ENCODE data around the gene COA1.

COA1 gene

GRCh38 chr7:43756368-43757072 is 27.2 kb upstream of the COA1 start:
- Histone ChIP-seq H3K9me3 (ENCODE audit: control insufficient read depth, insufficient read depth, low read length) (no peaks in the 10 kb centered on the region), H3K27me3 (ENCODE audit: control insufficient read depth, insufficient read depth, low read length) (peaks cover 27% of the 10 kb centered on the region), H3K9ac (ENCODE audit: low read depth, low read length) (no peak overlapping the region), H3K4me1 (ENCODE audit: control insufficient read depth, insufficient read depth, low read length) (no peaks in the 10 kb centered on the region), H3K36me3 (ENCODE audit: control insufficient read depth, insufficient read depth, low read length) (no peaks in the 10 kb centered on the region), H3K4me3 (ENCODE audit: low read depth, low read length) (no peak overlapping the region)

- Histone ChIP-seq H3K27me3 (ENCODE audit: control insufficient read depth, insufficient read depth, low read length) (peaks cover 26% of the 10 kb centered on the region), H3K4me1 (ENCODE audit: control insufficient read depth, insufficient read depth, low read length) (peaks cover 5% of the 10 kb centered on the region), H3K4me3 (ENCODE audit: low read depth, low read length) (no peak overlapping the region), H3K36me3 (ENCODE audit: control insufficient read depth, insufficient read depth, low read length) (no peaks in the 10 kb centered on the region), H3K9me3 (ENCODE audit: control insufficient read depth, insufficient read depth, low read length) (no peaks in the 10 kb centered on the region), H3K9ac (ENCODE audit: low read depth, low read length) (no peak overlapping the region)
Measured at GRCh38 chr7:43754596-43754995, 25.3 kb upstream of the COA1 start.

- Histone ChIP-seq H3K36me3 (ENCODE audit: control insufficient read depth, insufficient read depth, low read length) (no peaks in the 10 kb centered on the region), H3K27me3 (ENCODE audit: control insufficient read depth, insufficient read depth, low read length) (peaks cover 19% of the 10 kb centered on the region), H3K4me1 (ENCODE audit: control insufficient read depth, insufficient read depth, low read length) (peaks cover 5% of the 10 kb centered on the region), H3K9me3 (ENCODE audit: control insufficient read depth, insufficient read depth, low read length) (no peaks in the 10 kb centered on the region), H3K4me3 (ENCODE audit: low read depth, low read length) (no peak overlapping the region), H3K9ac (ENCODE audit: low read depth, low read length) (no peak overlapping the region)
Measured at GRCh38 chr7:43753843-43754242, 24.5 kb upstream of the COA1 start.

- Histone ChIP-seq H3K4me1 (ENCODE audit: control insufficient read depth, insufficient read depth, low read length) (peaks cover 5% of the 10 kb centered on the region), H3K27me3 (ENCODE audit: control insufficient read depth, insufficient read depth, low read length) (peaks cover 19% of the 10 kb centered on the region), H3K36me3 (ENCODE audit: control insufficient read depth, insufficient read depth, low read length) (no peaks in the 10 kb centered on the region), H3K9me3 (ENCODE audit: control insufficient read depth, insufficient read depth, low read length) (no peaks in the 10 kb centered on the region), H3K4me3 (ENCODE audit: low read depth, low read length) (no peak overlapping the region), H3K9ac (ENCODE audit: low read depth, low read length) (no peak overlapping the region)
Measured at GRCh38 chr7:43753271-43753810, 24.0 kb upstream of the COA1 start.

- Histone ChIP-seq H3K36me3 (ENCODE audit: control insufficient read depth, insufficient read depth, low read length) (no peaks in the 10 kb centered on the region), H3K9ac (ENCODE audit: low read depth, low read length) (no peak overlapping the region), H3K4me3 (ENCODE audit: low read depth, low read length) (no peak overlapping the region), H3K4me1 (ENCODE audit: control insufficient read depth, insufficient read depth, low read length) (peaks cover 5% of the 10 kb centered on the region), H3K27me3 (ENCODE audit: control insufficient read depth, insufficient read depth, low read length) (peaks cover 12% of the 10 kb centered on the region), H3K9me3 (ENCODE audit: control insufficient read depth, insufficient read depth, low read length) (no peaks in the 10 kb centered on the region)
Measured at GRCh38 chr7:43752411-43752810, 23.1 kb upstream of the COA1 start.

GRCh38 chr7:43750016-43750887 is 20.9 kb upstream of the COA1 start:
- Histone ChIP-seq H3K4me3 (ENCODE audit: low read depth, low read length) (no peak overlapping the region), H3K9me3 (ENCODE audit: control insufficient read depth, insufficient read depth, low read length) (no peaks in the 10 kb centered on the region), H3K27me3 (ENCODE audit: control insufficient read depth, insufficient read depth, low read length) (no peaks in the 10 kb centered on the region), H3K4me1 (ENCODE audit: control insufficient read depth, insufficient read depth, low read length) (peaks cover 5% of the 10 kb centered on the region), H3K9ac (ENCODE audit: low read depth, low read length) (no peak overlapping the region), H3K36me3 (ENCODE audit: control insufficient read depth, insufficient read depth, low read length) (no peaks in the 10 kb centered on the region)

GRCh38 chr7:43749383-43749940 is 20.1 kb upstream of the COA1 start:
- Histone ChIP-seq H3K27me3 (ENCODE audit: control insufficient read depth, insufficient read depth, low read length) (no peaks in the 10 kb centered on the region), H3K4me1 (ENCODE audit: control insufficient read depth, insufficient read depth, low read length) (peaks cover 5% of the 10 kb centered on the region), H3K36me3 (ENCODE audit: control insufficient read depth, insufficient read depth, low read length) (no peaks in the 10 kb centered on the region), H3K4me3 (ENCODE audit: low read depth, low read length) (no peak overlapping the region), H3K9ac (ENCODE audit: low read depth, low read length) (no peak overlapping the region), H3K9me3 (ENCODE audit: control insufficient read depth, insufficient read depth, low read length) (no peaks in the 10 kb centered on the region)

GRCh38 chr7:43747328-43748105 is 18.2 kb upstream of the COA1 start:
- Histone ChIP-seq H3K4me3 (ENCODE audit: low read depth, low read length) (no peak overlapping the region), H3K27me3 (ENCODE audit: control insufficient read depth, insufficient read depth, low read length) (no peaks in the 10 kb centered on the region), H3K9ac (ENCODE audit: low read depth, low read length) (no peak overlapping the region), H3K36me3 (ENCODE audit: control insufficient read depth, insufficient read depth, low read length) (no peaks in the 10 kb centered on the region), H3K9me3 (ENCODE audit: control insufficient read depth, insufficient read depth, low read length) (no peaks in the 10 kb centered on the region), H3K4me1 (ENCODE audit: control insufficient read depth, insufficient read depth, low read length) (peaks cover 5% of the 10 kb centered on the region)

GRCh38 chr7:43742692-43743091 is 13.4 kb upstream of the COA1 start:
- H3K27me3 ChIP-seq (ENCODE audit: control insufficient read depth, insufficient read depth, low read length), result no peaks in the 10 kb centered on the region
- no peaks in the 10 kb centered on the region for H3K9me3 ChIP-seq (ENCODE audit: control insufficient read depth, insufficient read depth, low read length)

GRCh38 chr7:43737467-43738127 is 8.3 kb upstream of the COA1 start:
- no peaks in the 10 kb centered on the region for H3K9me3 ChIP-seq (ENCODE audit: control insufficient read depth, insufficient read depth, low read length)
- no peaks in the 10 kb centered on the region for H3K4me1 ChIP-seq (ENCODE audit: control insufficient read depth, insufficient read depth, low read length)
- H3K4me3 ChIP-seq (ENCODE audit: low read depth, low read length), result no peak overlapping the region
- H3K9ac ChIP-seq (ENCODE audit: low read depth, low read length), result no peak overlapping the region
- H3K27me3 ChIP-seq (ENCODE audit: control insufficient read depth, insufficient read depth, low read length), result no peaks in the 10 kb centered on the region
- no peaks in the 10 kb centered on the region for H3K36me3 ChIP-seq (ENCODE audit: control insufficient read depth, insufficient read depth, low read length)

More at GRCh38 chr7:43742692-43743091, 13.4 kb upstream of the COA1 start:
- no peak overlapping the region for H3K4me3 ChIP-seq (ENCODE audit: low read depth, low read length)
- H3K4me1 ChIP-seq (ENCODE audit: control insufficient read depth, insufficient read depth, low read length), result no peaks in the 10 kb centered on the region
- H3K9ac ChIP-seq (ENCODE audit: low read depth, low read length), result no peak overlapping the region
- H3K36me3 ChIP-seq (ENCODE audit: control insufficient read depth, insufficient read depth, low read length), result no peaks in the 10 kb centered on the region

All from iPS-15b (cell line).